Liver (tissue), 9 donors: ENCODE data around the gene TRIO. TPM values are rescaled to one million over a fixed set of nuclear protein-coding genes. Genes with fewer than 3 reads are reported as not detected.

Experiments
- DNase-seq: peaks from one replicate; pipeline ENCODE4 v3.0.0-alpha.2; 2017; ENCODE audit warnings: low spot score
- H3K27ac ChIP-seq, 2 donors: one replicate each; pipeline ENCODE4 v1.7.0; 2013; ENCODE audit warnings: inconsistent platforms in 2 of 2, low read length in 2 of 2, control low read depth in 1 of 2, low read depth in 1 of 2, mild to moderate bottlenecking in 1 of 2
- H3K27me3 ChIP-seq, 4 donors: one replicate each; pipeline versions ENCODE4 v1.6.1 to v1.7.0; 2013; ENCODE audit warnings: low read length in 3 of 4, inconsistent platforms in 1 of 4, mild to moderate bottlenecking in 1 of 4, moderate library complexity in 1 of 4; ENCODE audit not compliant: control insufficient read depth in 4 of 4, insufficient read depth in 4 of 4
- H3K36me3 ChIP-seq, 4 donors: one replicate each; pipeline versions ENCODE4 v1.6.1 to v1.7.0; 2013; ENCODE audit warnings: low read length in 3 of 4, mild to moderate bottlenecking in 3 of 4, low read depth in 1 of 4, moderate library complexity in 1 of 4; ENCODE audit not compliant: control insufficient read depth in 4 of 4, insufficient read depth in 3 of 4
- H3K4me1 ChIP-seq, 4 donors: one replicate each; pipeline versions ENCODE4 v1.6.1 to v1.7.0; 2013; ENCODE audit warnings: low read length in 3 of 4, mild to moderate bottlenecking in 3 of 4, moderate library complexity in 1 of 4; ENCODE audit not compliant: control insufficient read depth in 4 of 4, insufficient read depth in 4 of 4
- H3K4me3 ChIP-seq, 3 donors: one replicate each; pipeline versions ENCODE4 v1.6.1 to v1.7.0; 2013; ENCODE audit warnings: low read length in 3 of 3, control low read depth in 1 of 3, low read depth in 1 of 3, mild to moderate bottlenecking in 1 of 3
- H3K9ac ChIP-seq, 2 donors: one replicate each; pipeline ENCODE4 v1.7.0; 2013; ENCODE audit warnings: low read length in 2 of 2, mild to moderate bottlenecking in 2 of 2, moderate library complexity in 2 of 2, control low read depth in 1 of 2, low read depth in 1 of 2
- H3K9me3 ChIP-seq, 4 donors: one replicate each; pipeline versions ENCODE4 v1.6.1 to v1.7.0; 2013; ENCODE audit warnings: low read length in 3 of 4; ENCODE audit not compliant: control insufficient read depth in 4 of 4
- FOXA1 ChIP-seq: IDR thresholded peaks from 2 replicates; pipeline ENCODE4 v1.6.1; 2016; ENCODE audit warnings: antibody characterized with exemption
- FOXA2 ChIP-seq: IDR thresholded peaks from 2 replicates; pipeline ENCODE4 v1.6.1; 2016; ENCODE audit warnings: antibody characterized with exemption
- HNF4A ChIP-seq, 2 donors: conservative IDR thresholded peaks; 2 replicates each; pipeline ENCODE4 v1.6.1; 2016; ENCODE audit warnings: antibody characterized with exemption in 2 of 2, mild to moderate bottlenecking in 2 of 2
- JUND ChIP-seq, 2 donors: IDR thresholded peaks; 2 replicates each; pipeline ENCODE4 v1.6.1; 2016; ENCODE audit warnings: antibody characterized with exemption in 2 of 2
- RXRA ChIP-seq, 2 donors: IDR thresholded peaks; 2 replicates each; pipeline ENCODE4 v1.6.1; 2017 to 2018; ENCODE audit warnings: antibody characterized with exemption in 2 of 2, mild to moderate bottlenecking in 1 of 2
- YY1 ChIP-seq: IDR thresholded peaks from 2 replicates; pipeline ENCODE4 v1.6.1; 2016; ENCODE audit warnings: antibody characterized with exemption, mild to moderate bottlenecking
- WGBS: extraction: QIAGEN DNeasy Blood & Tissue Kit; methylation state at CpG from one replicate; pipeline ENCODE4 v1.1.7; 2013; 5-methylcytosine and 5-hydroxymethylcytosine counted together
- polyA plus RNA-seq, 2 donors: library from polyadenylated mRNA; stranded (reverse) in 1 of 2; unstranded in 1 of 2; fragments of 200-250 nt in 1 of 2; fragments of >200 nt in 1 of 2; fragmentation: Nextera tagmentation in 1 of 2; extraction: Ambion mirVana in 1 of 2; gene quantifications; one replicate each; pipeline versions ENCODE4 v1.2.1 to v1.2.3, GENCODE V29; 2013 to 2015
- total RNA-seq, 2 donors: library from RNA; depleted of rRNA; stranded (reverse); fragments of >200 nt; gene quantifications; one replicate each; pipeline ENCODE4 v1.2.3, GENCODE V29; 2014
- TF ChIP-seq, protein P1 (sequence below): IDR thresholded peaks from 2 replicates; pipeline ENCODE4 v1.6.1; 2016; ENCODE audit warnings: antibody characterized with exemption
- TF ChIP-seq, protein P2 (sequence below): IDR thresholded peaks from 2 replicates; pipeline ENCODE4 v1.6.1; 2016; ENCODE audit warnings: antibody characterized with exemption
- TF ChIP-seq, protein P3 (sequence below): IDR thresholded peaks from 2 replicates; pipeline ENCODE4 v1.6.1; 2016; ENCODE audit warnings: antibody characterized with exemption, mild to moderate bottlenecking
- donor health status: healthy.
- donor health status: healthy.
- donor health status: healthy.
- donor health status: healthy.
- donor health status: healthy.

The TRIO gene
- total and polyA plus RNA-seq, 4 donors: 8.5 to 86.2 (median 16.0) TPM

- peaks cover 0 to 6% (median 2%) of the 10 kb centered on the region in 4 donors for H3K4me1 ChIP-seq
- no peak overlapping the region for H3K9ac ChIP-seq
- no peak for DNase-seq
- H3K27ac ChIP-seq: no peak overlapping the region
- no peaks in the 10 kb centered on the region for H3K27me3 ChIP-seq
- 91% methylated on average over 6 of the region's 6 CpGs for WGBS
- H3K9me3 ChIP-seq: no peaks in the 10 kb centered on the region
- no peak overlapping the region for H3K4me3 ChIP-seq
- H3K36me3 ChIP-seq: no peaks in the 10 kb centered on the region
- TF ChIP-seq, protein P1, sequence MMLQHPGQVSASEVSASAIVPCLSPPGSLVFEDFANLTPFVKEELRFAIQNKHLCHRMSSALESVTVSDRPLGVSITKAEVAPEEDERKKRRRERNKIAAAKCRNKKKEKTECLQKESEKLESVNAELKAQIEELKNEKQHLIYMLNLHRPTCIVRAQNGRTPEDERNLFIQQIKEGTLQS: no peak
- no peak for TF ChIP-seq RXRA (IDR thresholded peaks at IDR 0.05)
Measured at GRCh38 chr5:14238272-14238671, 95.1 kb downstream of the TRIO start.

- Histone ChIP-seq H3K36me3 (no peaks in the 10 kb centered on the region), H3K27me3 (no peaks in the 10 kb centered on the region), H3K4me1 (peaks cover 0 to 6% (median 1%) of the 10 kb centered on the region in 4 donors), H3K9ac (no peak overlapping the region), H3K9me3 (no peaks in the 10 kb centered on the region), H3K27ac (no peak overlapping the region), H3K4me3 (no peak overlapping the region)
- TF ChIP-seq FOXA1 (no peak), JUND (IDR thresholded peaks at IDR 0.05) (no peak), FOXA2 (no peak), YY1 (no peak), HNF4A (conservative IDR thresholded peaks at IDR 0.05) (no peak)
- TF ChIP-seq, protein P2, sequence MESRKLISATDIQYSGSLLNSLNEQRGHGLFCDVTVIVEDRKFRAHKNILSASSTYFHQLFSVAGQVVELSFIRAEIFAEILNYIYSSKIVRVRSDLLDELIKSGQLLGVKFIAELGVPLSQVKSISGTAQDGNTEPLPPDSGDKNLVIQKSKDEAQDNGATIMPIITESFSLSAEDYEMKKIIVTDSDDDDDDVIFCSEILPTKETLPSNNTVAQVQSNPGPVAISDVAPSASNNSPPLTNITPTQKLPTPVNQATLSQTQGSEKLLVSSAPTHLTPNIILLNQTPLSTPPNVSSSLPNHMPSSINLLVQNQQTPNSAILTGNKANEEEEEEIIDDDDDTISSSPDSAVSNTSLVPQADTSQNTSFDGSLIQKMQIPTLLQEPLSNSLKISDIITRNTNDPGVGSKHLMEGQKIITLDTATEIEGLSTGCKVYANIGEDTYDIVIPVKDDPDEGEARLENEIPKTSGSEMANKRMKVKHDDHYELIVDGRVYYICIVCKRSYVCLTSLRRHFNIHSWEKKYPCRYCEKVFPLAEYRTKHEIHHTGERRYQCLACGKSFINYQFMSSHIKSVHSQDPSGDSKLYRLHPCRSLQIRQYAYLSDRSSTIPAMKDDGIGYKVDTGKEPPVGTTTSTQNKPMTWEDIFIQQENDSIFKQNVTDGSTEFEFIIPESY: no peak
- no peak for DNase-seq
- 94% methylated on average over 8 of the region's 8 CpGs for WGBS
Measured at GRCh38 chr5:14239404-14239803, 96.3 kb downstream of the TRIO start.

GRCh38 chr5:14239951-14240350, 96.8 kb downstream of the TRIO start:
- Histone ChIP-seq H3K4me3 (no peak overlapping the region), H3K9ac (no peak overlapping the region), H3K27me3 (no peaks in the 10 kb centered on the region), H3K9me3 (no peaks in the 10 kb centered on the region), H3K4me1 (peaks cover 0 to 6% (median 1%) of the 10 kb centered on the region in 4 donors), H3K27ac (no peak overlapping the region), H3K36me3 (no peaks in the 10 kb centered on the region)
- no peak for DNase-seq
- WGBS: 89% methylated on average over 2 of the region's 2 CpGs
- TF ChIP-seq, protein P3, sequence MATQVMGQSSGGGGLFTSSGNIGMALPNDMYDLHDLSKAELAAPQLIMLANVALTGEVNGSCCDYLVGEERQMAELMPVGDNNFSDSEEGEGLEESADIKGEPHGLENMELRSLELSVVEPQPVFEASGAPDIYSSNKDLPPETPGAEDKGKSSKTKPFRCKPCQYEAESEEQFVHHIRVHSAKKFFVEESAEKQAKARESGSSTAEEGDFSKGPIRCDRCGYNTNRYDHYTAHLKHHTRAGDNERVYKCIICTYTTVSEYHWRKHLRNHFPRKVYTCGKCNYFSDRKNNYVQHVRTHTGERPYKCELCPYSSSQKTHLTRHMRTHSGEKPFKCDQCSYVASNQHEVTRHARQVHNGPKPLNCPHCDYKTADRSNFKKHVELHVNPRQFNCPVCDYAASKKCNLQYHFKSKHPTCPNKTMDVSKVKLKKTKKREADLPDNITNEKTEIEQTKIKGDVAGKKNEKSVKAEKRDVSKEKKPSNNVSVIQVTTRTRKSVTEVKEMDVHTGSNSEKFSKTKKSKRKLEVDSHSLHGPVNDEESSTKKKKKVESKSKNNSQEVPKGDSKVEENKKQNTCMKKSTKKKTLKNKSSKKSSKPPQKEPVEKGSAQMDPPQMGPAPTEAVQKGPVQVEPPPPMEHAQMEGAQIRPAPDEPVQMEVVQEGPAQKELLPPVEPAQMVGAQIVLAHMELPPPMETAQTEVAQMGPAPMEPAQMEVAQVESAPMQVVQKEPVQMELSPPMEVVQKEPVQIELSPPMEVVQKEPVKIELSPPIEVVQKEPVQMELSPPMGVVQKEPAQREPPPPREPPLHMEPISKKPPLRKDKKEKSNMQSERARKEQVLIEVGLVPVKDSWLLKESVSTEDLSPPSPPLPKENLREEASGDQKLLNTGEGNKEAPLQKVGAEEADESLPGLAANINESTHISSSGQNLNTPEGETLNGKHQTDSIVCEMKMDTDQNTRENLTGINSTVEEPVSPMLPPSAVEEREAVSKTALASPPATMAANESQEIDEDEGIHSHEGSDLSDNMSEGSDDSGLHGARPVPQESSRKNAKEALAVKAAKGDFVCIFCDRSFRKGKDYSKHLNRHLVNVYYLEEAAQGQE: no peak
- TF ChIP-seq HNF4A (conservative IDR thresholded peaks at IDR 0.05) (no peak), FOXA2 (no peak)
